Central memory CD8-positive, alpha-beta T cell (primary cell): Measurements from ENCODE around the gene KIF18B.

Experiments used
- ATAC-seq: fragments of 150-1000 bp; cut with Tn5 transposase; replicated peaks from 2 replicates; pipeline ENCODE4 v1.10.0; 2022; ENCODE audit warnings: mild to moderate bottlenecking, moderate FRiP score, moderate number of reproducible peaks; ENCODE audit not compliant: poor library complexity, severe bottlenecking; ENCODE audit errors: extremely low read depth
- DNase-seq, 2 donors: peaks; one replicate each; pipeline ENCODE4 v3.0.0; 2021; ENCODE audit warnings: low spot score in 2 of 2
- H3K27ac Mint-ChIP-seq: one replicate; pipeline ENCODE4 v1.8.0; 2022; ENCODE audit warnings: low read depth, mild to moderate bottlenecking, moderate library complexity, mixed read lengths
- H3K27me3 Mint-ChIP-seq: one replicate; pipeline ENCODE4 v1.8.0; 2022; ENCODE audit warnings: mixed read lengths
- H3K36me3 Mint-ChIP-seq: one replicate; pipeline ENCODE4 v1.8.0; 2022; ENCODE audit warnings: mild to moderate bottlenecking, moderate library complexity, mixed read lengths; ENCODE audit not compliant: insufficient read depth
- H3K4me1 Mint-ChIP-seq: one replicate; pipeline ENCODE4 v1.8.0; 2022; ENCODE audit warnings: mixed read lengths
- H3K4me3 Mint-ChIP-seq: one replicate; pipeline ENCODE4 v1.8.0; 2022; ENCODE audit warnings: mild to moderate bottlenecking, moderate library complexity, mixed read lengths
- H3K9me3 Mint-ChIP-seq: one replicate; pipeline ENCODE4 v1.8.0; 2022; ENCODE audit warnings: mixed read lengths

Gene KIF18B

DNA sequence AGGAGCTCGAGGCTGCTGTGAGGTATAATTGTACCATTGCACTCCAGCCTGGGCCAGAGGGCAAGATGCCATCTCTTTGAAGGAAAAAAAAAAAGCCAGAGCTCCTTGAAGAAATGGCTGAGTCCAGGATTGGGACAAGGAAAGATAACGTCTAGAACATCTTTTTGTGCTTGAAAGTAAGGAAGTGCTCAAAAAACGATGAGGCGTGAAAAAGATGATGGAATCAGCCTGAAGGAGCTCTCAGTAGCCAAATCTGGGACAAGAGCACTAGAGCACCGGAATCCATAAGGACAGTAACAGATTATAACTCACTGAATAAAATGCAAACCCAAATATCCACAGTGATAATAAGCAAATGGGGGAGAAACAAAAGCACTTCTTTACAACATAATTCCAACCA is 70.5 kb downstream of the KIF18B start:
- no peak for DNase-seq
- no peak overlapping the region for H3K4me3 Mint-ChIP-seq
- H3K27ac Mint-ChIP-seq: no peak overlapping the region
- no peaks in the 10 kb centered on the region for H3K27me3 Mint-ChIP-seq
- no peaks in the 10 kb centered on the region for H3K4me1 Mint-ChIP-seq
- H3K36me3 Mint-ChIP-seq: peaks cover 64% of the 10 kb centered on the region
- H3K9me3 Mint-ChIP-seq: no peaks in the 10 kb centered on the region
- ATAC-seq: no peak

DNA sequence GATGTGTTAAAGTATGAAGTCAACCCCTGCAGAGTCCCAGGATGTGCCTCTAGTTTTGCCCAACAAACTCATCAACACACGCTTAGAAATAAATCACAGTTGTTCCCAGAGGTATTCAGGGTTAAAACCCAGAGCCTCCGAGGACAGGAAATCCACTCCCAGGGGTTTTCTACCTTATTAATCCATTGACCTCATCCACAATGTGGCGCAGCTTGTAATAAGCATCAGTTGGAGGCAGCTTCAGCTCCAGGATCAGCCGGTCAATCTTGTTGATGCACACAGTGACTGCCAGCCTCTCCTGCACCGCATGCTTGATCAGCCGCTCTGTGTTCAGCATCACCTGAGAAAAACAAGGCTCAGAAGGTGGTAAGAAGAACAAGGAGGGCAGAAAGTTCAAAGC is 71.8 kb downstream of the KIF18B start:
- Mint-ChIP-seq H3K4me3 (no peak overlapping the region), H3K9me3 (no peaks in the 10 kb centered on the region), H3K36me3 (peaks cover 64% of the 10 kb centered on the region), H3K27ac (no peak overlapping the region), H3K4me1 (no peaks in the 10 kb centered on the region), H3K27me3 (no peaks in the 10 kb centered on the region)
- DNase-seq (no peak), ATAC-seq (no peak)
